HG02798 (cell line): ENCODE data around the gene PPTC7.

ENCODE experiments used
- ATAC-seq: cut with Tn5 transposase; IDR thresholded peaks from one replicate; pipeline ENCODE4 v1.9.1; 2021; ENCODE audit warnings: mild to moderate bottlenecking; ENCODE audit not compliant: unreplicated experiment, poor library complexity

PPTC7 gene

GRCh38 chr12:110501399-110501751 is 81.7 kb downstream of the PPTC7 start:
- no peak for ATAC-seq

- no peak for ATAC-seq
Measured at GRCh38 chr12:110498984-110499706, 84.0 kb downstream of the PPTC7 start.
